MG63 (cell line): ENCODE results near the gene PI4KA. TPM values are rescaled to one million over a fixed set of nuclear protein-coding genes. Genes with fewer than 3 reads are reported as not detected.
"Not testable (repeated sequence)": the region's sequence is repeated elsewhere in the genome, so short reads cannot be mapped to it uniquely, and the experiment has no call there.

ENCODE experiments used
- DNase-seq: peaks from one replicate; pipeline ENCODE4 v3.0.0-alpha.2; 2020
- H3K27me3 ChIP-seq: fragments of 250-450 bp; sonication (Bioruptor Pico); 2 replicates; pipeline ENCODE4 v1.5.1; 2020; ENCODE audit warnings: mild to moderate bottlenecking, moderate library complexity
- H3K36me3 ChIP-seq: fragments of 250-450 bp; sonication (Bioruptor Pico); 2 replicates; pipeline ENCODE4 v1.5.1; 2020; ENCODE audit warnings: mild to moderate bottlenecking, moderate library complexity
- H3K4me3 ChIP-seq: fragments of 250-450 bp; sonication (Bioruptor Pico); 2 replicates; pipeline ENCODE4 v1.5.1; 2020; ENCODE audit warnings: mild to moderate bottlenecking, moderate library complexity
- H3K9me3 ChIP-seq: fragments of 250-450 bp; sonication (Bioruptor Pico); 2 replicates; pipeline ENCODE4 v1.5.1; 2020; ENCODE audit warnings: mild to moderate bottlenecking, moderate library complexity
- total RNA-seq: library from RNA; depleted of rRNA; stranded (reverse); fragments of >200 nt; shearing (Covaris generic); gene quantifications from 2 replicates; pipeline ENCODE4 v1.2.3, GENCODE V29; 2014; ENCODE audit warnings: low replicate concordance

Gene PI4KA
- total RNA-seq, 1 experiment from 2014 or later: 24.3 TPM

GRCh38 chr22:20670457-20671261 lies 188.0 kb downstream of the PI4KA start:
- not testable (repeated sequence) for DNase-seq, H3K9me3 ChIP-seq, H3K4me3 ChIP-seq, H3K36me3 ChIP-seq
- H3K27me3 ChIP-seq: peaks cover 14% of the 10 kb centered on the region

GRCh38 chr22:20669884-20670283 lies 188.7 kb downstream of the PI4KA start:
- not testable (repeated sequence) for H3K9me3 ChIP-seq, H3K4me3 ChIP-seq, DNase-seq, H3K36me3 ChIP-seq, H3K27me3 ChIP-seq

GRCh38 chr22:20669471-20669870 lies 189.1 kb downstream of the PI4KA start:
- H3K4me3 ChIP-seq, DNase-seq, H3K9me3 ChIP-seq, H3K36me3 ChIP-seq, H3K27me3 ChIP-seq: not testable (repeated sequence)

- not testable (repeated sequence) for H3K4me3 ChIP-seq, H3K27me3 ChIP-seq, H3K36me3 ChIP-seq, DNase-seq, H3K9me3 ChIP-seq
Observed at GRCh38 chr22:20668769-20669168, 189.8 kb downstream of the PI4KA start.

GRCh38 chr22:20668226-20668625 lies 190.4 kb downstream of the PI4KA start:
- not testable (repeated sequence) for DNase-seq, H3K27me3 ChIP-seq, H3K9me3 ChIP-seq, H3K4me3 ChIP-seq, H3K36me3 ChIP-seq

GRCh38 chr22:20667548-20667947 lies 191.1 kb downstream of the PI4KA start:
- not testable (repeated sequence) for H3K9me3 ChIP-seq, DNase-seq, H3K27me3 ChIP-seq, H3K36me3 ChIP-seq, H3K4me3 ChIP-seq

GRCh38 chr22:20666560-20666959 lies 192.1 kb downstream of the PI4KA start:
- Histone ChIP-seq H3K36me3 (no peaks in the 10 kb centered on the region), H3K27me3 (no peaks in the 10 kb centered on the region), H3K9me3 (no peaks in the 10 kb centered on the region), H3K4me3 (no peak overlapping the region)
- DNase-seq: no peak

GRCh38 chr22:20664594-20664959 lies 194.0 kb downstream of the PI4KA start:
- no peaks in the 10 kb centered on the region for H3K9me3 ChIP-seq
- H3K36me3 ChIP-seq: no peaks in the 10 kb centered on the region
- DNase-seq: no peak
- H3K27me3 ChIP-seq: peaks cover 8% of the 10 kb centered on the region; the same call in 1 of the 2 replicates
- no peak overlapping the region for H3K4me3 ChIP-seq

GRCh38 chr22:20663941-20664593 lies 194.5 kb downstream of the PI4KA start:
- DNase-seq: no peak
- H3K36me3 ChIP-seq: no peaks in the 10 kb centered on the region
- H3K27me3 ChIP-seq: peaks cover 10% of the 10 kb centered on the region; the same call in 1 of the 2 replicates
- H3K9me3 ChIP-seq: no peaks in the 10 kb centered on the region
- H3K4me3 ChIP-seq: no peak overlapping the region

GRCh38 chr22:20663137-20663828 lies 195.3 kb downstream of the PI4KA start:
- H3K27me3 ChIP-seq: peaks cover 12% of the 10 kb centered on the region; the same call in 1 of the 2 replicates
- no peaks in the 10 kb centered on the region for H3K9me3 ChIP-seq
- H3K36me3 ChIP-seq: no peaks in the 10 kb centered on the region
- no peak overlapping the region for H3K4me3 ChIP-seq
- no peak for DNase-seq

- not testable (repeated sequence) for DNase-seq, H3K4me3 ChIP-seq, H3K36me3 ChIP-seq, H3K9me3 ChIP-seq
- H3K27me3 ChIP-seq: peaks cover 12% of the 10 kb centered on the region; the same call in 1 of the 2 replicates
Observed at GRCh38 chr22:20662524-20663036, 196.0 kb downstream of the PI4KA start.

GRCh38 chr22:20661473-20661872 lies 197.1 kb downstream of the PI4KA start:
- Histone ChIP-seq H3K4me3 (no peak overlapping the region), H3K36me3 (no peaks in the 10 kb centered on the region), H3K9me3 (no peaks in the 10 kb centered on the region), H3K27me3 (peaks cover 12% of the 10 kb centered on the region; the same call in 1 of the 2 replicates)
- DNase-seq: no peak

GRCh38 chr22:20660441-20661054 lies 198.1 kb downstream of the PI4KA start:
- Histone ChIP-seq H3K9me3 (no peaks in the 10 kb centered on the region), H3K36me3 (no peaks in the 10 kb centered on the region), H3K4me3 (no peak overlapping the region), H3K27me3 (peaks cover 12% of the 10 kb centered on the region; the same call in 1 of the 2 replicates)
- no peak for DNase-seq

GRCh38 chr22:20659920-20660319 lies 198.7 kb downstream of the PI4KA start:
- Histone ChIP-seq H3K9me3 (no peaks in the 10 kb centered on the region), H3K36me3 (no peaks in the 10 kb centered on the region), H3K4me3 (no peak overlapping the region), H3K27me3 (peaks cover 12% of the 10 kb centered on the region; the same call in 1 of the 2 replicates)
- no peak for DNase-seq

- Histone ChIP-seq H3K9me3 (no peaks in the 10 kb centered on the region), H3K36me3 (no peaks in the 10 kb centered on the region), H3K27me3 (peaks cover 12% of the 10 kb centered on the region; the same call in 1 of the 2 replicates), H3K4me3 (no peak overlapping the region)
- DNase-seq: no peak
Observed at GRCh38 chr22:20659258-20659657, 199.4 kb downstream of the PI4KA start.

- Histone ChIP-seq H3K36me3 (no peaks in the 10 kb centered on the region), H3K9me3 (no peaks in the 10 kb centered on the region), H3K27me3 (peaks cover 12% of the 10 kb centered on the region; the same call in 1 of the 2 replicates), H3K4me3 (no peak overlapping the region)
- no peak for DNase-seq
Observed at GRCh38 chr22:20658433-20659222, 200.0 kb downstream of the PI4KA start.
